ENCODE results near the gene AGAP1. TPM values are rescaled to one million over a fixed set of nuclear protein-coding genes. Genes with fewer than 3 reads are reported as not detected.

AGAP1 gene
- polyA plus RNA-seq, 3 donors from 2014 or later, result 0.18 to 2.3 (median 0.21) TPM

- Mint-ChIP-seq H3K4me3 (peak overlapping the region in 1 of 5 donors; percentile 9), H3K27ac (no peak overlapping the region), H3K36me3 (no peaks in the 10 kb centered on the region), H3K9me3 (no peaks in the 10 kb centered on the region), H3K27me3 (ENCODE audit: low read depth in 3 of 3) (peaks cover 0 to 3% (median 0%) of the 10 kb centered on the region in 3 donors), H3K4me1 (peaks cover 41 to 52% of the 10 kb centered on the region in 2 donors)
- DNase-seq, result no peak
Measured at GRCh38 chr2:235702186-235702585, 208.3 kb downstream of the AGAP1 start.

- H3K36me3 Mint-ChIP-seq, result peaks cover 0 to 5% (median 0%) of the 10 kb centered on the region in 3 donors
- no peak for DNase-seq
- H3K4me1 Mint-ChIP-seq, result peaks cover 37 to 50% of the 10 kb centered on the region in 2 donors
- no peak overlapping the region for H3K4me3 Mint-ChIP-seq
- H3K27ac Mint-ChIP-seq, result no peak overlapping the region
- H3K9me3 Mint-ChIP-seq, result no peaks in the 10 kb centered on the region
- peaks cover 0 to 7% (median 1%) of the 10 kb centered on the region in 3 donors for H3K27me3 Mint-ChIP-seq (ENCODE audit: low read depth in 3 of 3)
Measured at GRCh38 chr2:235703711-235704295, 210.0 kb downstream of the AGAP1 start.

- Mint-ChIP-seq H3K4me1 (peaks cover 46 to 53% of the 10 kb centered on the region in 2 donors), H3K9me3 (no peaks in the 10 kb centered on the region), H3K27ac (no peak overlapping the region), H3K36me3 (peaks cover 0 to 5% (median 2%) of the 10 kb centered on the region in 3 donors), H3K4me3 (no peak overlapping the region), H3K27me3 (ENCODE audit: low read depth in 3 of 3) (peaks cover 2 to 13% (median 3%) of the 10 kb centered on the region in 3 donors)
- DNase-seq, result no peak
Measured at GRCh38 chr2:235705296-235705695, 211.5 kb downstream of the AGAP1 start.

- H3K4me1 Mint-ChIP-seq, result peaks cover 54 to 63% of the 10 kb centered on the region in 2 donors
- H3K9me3 Mint-ChIP-seq, result no peaks in the 10 kb centered on the region
Measured at GRCh38 chr2:235706506-235706905, 212.7 kb downstream of the AGAP1 start.

GRCh38 chr2:235707411-235708096 is 213.7 kb downstream of the AGAP1 start:
- Mint-ChIP-seq H3K27ac (peak overlapping the region in 4 of 6 donors; percentile 13 to 89 (median 72)), H3K36me3 (peaks cover 0 to 5% (median 2%) of the 10 kb centered on the region in 3 donors), H3K27me3 (ENCODE audit: low read depth in 3 of 3) (peaks cover 3 to 20% (median 10%) of the 10 kb centered on the region in 3 donors), H3K4me3 (peak overlapping the region in 3 of 5 donors; percentile 28 to 50 (median 33)), H3K4me1 (peaks cover 43 to 55% of the 10 kb centered on the region in 2 donors), H3K9me3 (no peaks in the 10 kb centered on the region)
- DNase-seq, result no peak

More at GRCh38 chr2:235706506-235706905, 212.7 kb downstream of the AGAP1 start:
- Mint-ChIP-seq H3K27ac (peak overlapping the region in 1 of 6 donors; percentile 17), H3K27me3 (ENCODE audit: low read depth in 3 of 3) (peaks cover 3 to 20% (median 10%) of the 10 kb centered on the region in 3 donors), H3K36me3 (peaks cover 0 to 5% (median 2%) of the 10 kb centered on the region in 3 donors), H3K4me3 (no peak overlapping the region)
- no peak for DNase-seq

- Mint-ChIP-seq H3K4me3 (peak overlapping the region in 3 of 5 donors; percentile 70 to 84 (median 80)), H3K27me3 (ENCODE audit: low read depth in 3 of 3) (peaks cover 5 to 21% (median 12%) of the 10 kb centered on the region in 3 donors), H3K9me3 (no peaks in the 10 kb centered on the region), H3K4me1 (peaks cover 41 to 65% of the 10 kb centered on the region in 2 donors), H3K27ac (peak overlapping the region; percentile 40 to 91 (median 88)), H3K36me3 (peaks cover 0 to 5% (median 2%) of the 10 kb centered on the region in 3 donors)
- DNase-seq, result no peak
Measured at GRCh38 chr2:235709124-235709813, 215.4 kb downstream of the AGAP1 start.

GRCh38 chr2:235709969-235710879 is 216.4 kb downstream of the AGAP1 start:
- DNase-seq, result peak; percentile 68 to 79 (median 75)
- peaks cover 6 to 20% (median 13%) of the 10 kb centered on the region in 3 donors for H3K27me3 Mint-ChIP-seq (ENCODE audit: low read depth in 3 of 3)
- H3K4me1 Mint-ChIP-seq, result peaks cover 42 to 64% of the 10 kb centered on the region in 2 donors
- H3K9me3 Mint-ChIP-seq, result no peaks in the 10 kb centered on the region
- H3K27ac Mint-ChIP-seq, result peak overlapping the region; percentile 79 to 91 (median 88)
- peaks cover 0 to 5% (median 2%) of the 10 kb centered on the region in 3 donors for H3K36me3 Mint-ChIP-seq
- H3K4me3 Mint-ChIP-seq, result peak overlapping the region; percentile 58 to 84 (median 80)

GRCh38 chr2:235710933-235711332 is 217.1 kb downstream of the AGAP1 start:
- Mint-ChIP-seq H3K36me3 (peaks cover 0 to 5% (median 2%) of the 10 kb centered on the region in 3 donors), H3K27me3 (ENCODE audit: low read depth in 3 of 3) (peaks cover 6 to 20% (median 13%) of the 10 kb centered on the region in 3 donors), H3K9me3 (no peaks in the 10 kb centered on the region), H3K4me3 (peak overlapping the region; percentile 58 to 84 (median 80)), H3K4me1 (peaks cover 42 to 59% of the 10 kb centered on the region in 2 donors), H3K27ac (peak overlapping the region; percentile 79 to 91 (median 88))
- DNase-seq, result no peak

GRCh38 chr2:235711527-235711926 is 217.7 kb downstream of the AGAP1 start:
- Mint-ChIP-seq H3K36me3 (peaks cover 0 to 5% (median 2%) of the 10 kb centered on the region in 3 donors), H3K4me3 (no peak overlapping the region), H3K4me1 (peaks cover 46 to 63% of the 10 kb centered on the region in 2 donors), H3K27me3 (ENCODE audit: low read depth in 3 of 3) (peaks cover 6 to 20% (median 14%) of the 10 kb centered on the region in 3 donors), H3K27ac (peak overlapping the region in 3 of 6 donors; percentile 88 to 91 (median 89)), H3K9me3 (peaks cover 0 to 2% (median 0%) of the 10 kb centered on the region in 6 donors)
- DNase-seq, result no peak

- Mint-ChIP-seq H3K27ac (peak overlapping the region in 2 of 6 donors; percentile 54 to 73), H3K4me3 (no peak overlapping the region), H3K4me1 (peaks cover 46 to 59% of the 10 kb centered on the region in 2 donors)
Measured at GRCh38 chr2:235712176-235712575, 218.3 kb downstream of the AGAP1 start.

GRCh38 chr2:235713189-235713588 is 219.3 kb downstream of the AGAP1 start:
- Mint-ChIP-seq H3K27me3 (ENCODE audit: low read depth in 3 of 3) (peaks cover 4 to 20% (median 14%) of the 10 kb centered on the region in 3 donors), H3K9me3 (peaks cover 0 to 2% (median 0%) of the 10 kb centered on the region in 6 donors), H3K36me3 (peaks cover 0 to 7% (median 2%) of the 10 kb centered on the region in 3 donors), H3K4me3 (no peak overlapping the region), H3K27ac (peak overlapping the region in 1 of 6 donors; percentile 63), H3K4me1 (peaks cover 42 to 60% of the 10 kb centered on the region in 2 donors)
- no peak for DNase-seq

More at GRCh38 chr2:235712176-235712575, 218.3 kb downstream of the AGAP1 start:
- no peak for DNase-seq
- peaks cover 0 to 2% (median 0%) of the 10 kb centered on the region in 6 donors for H3K9me3 Mint-ChIP-seq
- peaks cover 0 to 5% (median 2%) of the 10 kb centered on the region in 3 donors for H3K36me3 Mint-ChIP-seq
- H3K27me3 Mint-ChIP-seq (ENCODE audit: low read depth in 3 of 3), result peaks cover 6 to 20% (median 14%) of the 10 kb centered on the region in 3 donors

- DNase-seq, result no peak
- Mint-ChIP-seq H3K9me3 (peaks cover 0 to 2% (median 0%) of the 10 kb centered on the region in 6 donors), H3K27ac (peak overlapping the region in 3 of 6 donors; percentile 22 to 45 (median 37)), H3K27me3 (ENCODE audit: low read depth in 3 of 3) (peaks cover 3 to 9% (median 7%) of the 10 kb centered on the region in 3 donors), H3K4me1 (peaks cover 29 to 46% of the 10 kb centered on the region in 2 donors), H3K4me3 (no peak overlapping the region), H3K36me3 (peaks cover 0 to 7% (median 0%) of the 10 kb centered on the region in 3 donors)
Measured at GRCh38 chr2:235715601-235716000, 221.8 kb downstream of the AGAP1 start.

All from immature natural killer cell (primary cell).